HCT116 (cell line): Measurements from ENCODE around the gene CDC6. TPM values are rescaled to one million over a fixed set of nuclear protein-coding genes. Genes with fewer than 3 reads are reported as not detected.

Experiments
- ATAC-seq: fragments of 200-7000 bp; cut with Tn5 transposase; 2 replicates; pipeline ENCODE4 v1.9.1; 2020; ENCODE audit warnings: mild to moderate bottlenecking, moderate library complexity
- BruUV-seq: library from RNA; stranded (reverse); fragments of 400-500 nt; replicated peaks from 2 replicates; lab custom pipeline; 2021; lab: Mats Ljungman, UMichigan
- CTCF ChIA-PET: fragments of 300-600 bp; sonication (Branson Sonifier 250); formaldehyde crosslinking; loops from one replicate; lab custom pipeline; 2021; ENCODE audit warnings: antibody characterized with exemption; lab: Charles Lee
- POLR2A ChIA-PET: fragments of 300-600, 350-600 bp; sonication (Branson Sonifier 250); formaldehyde crosslinking; loops from one replicate; lab custom pipeline; 2021; ENCODE audit warnings: antibody characterized with exemption; lab: Charles Lee
- RAD21 ChIA-PET, 2 experiments: fragments of 300-600 bp; sonication (Branson Sonifier 250); formaldehyde crosslinking; loops; one replicate each; lab custom pipeline; 2023; ENCODE audit warnings: low total read pairs in 2 of 2; ENCODE audit not compliant: uncharacterized antibody in 2 of 2, unreplicated experiment in 2 of 2, low non-redundant PET in 1 of 2; lab: Charles Lee
- DNase-seq: peaks from one replicate; pipeline ENCODE4 v3.0.0-alpha.2; 2010; ENCODE audit warnings: low read depth, low spot score
- H2AFZ ChIP-seq: fragments of 200-600 bp; shearing (Covaris generic), sonication (generic); 2 replicates; pipeline ENCODE4 v1.6.1; 2017; ENCODE audit warnings: low read depth, mixed run types, mixed read lengths, antibody characterized with exemption, low read length; ENCODE audit not compliant: poor library complexity, severe bottlenecking
- H3K27ac ChIP-seq: 2 replicates; pipeline ENCODE4 v1.5.1; 2012; ENCODE audit warnings: low read depth, low read length
- H3K27me3 ChIP-seq: fragments of 200-600 bp; sonication (generic); 2 replicates; pipeline ENCODE4 v1.6.1; 2016; ENCODE audit warnings: mixed run types, low read length, mixed read lengths; ENCODE audit not compliant: insufficient read depth
- H3K36me3 ChIP-seq, 2 experiments: fragments of 200-500 bp in 1 of 2; fragments of 200-600 bp in 1 of 2; sonication (Bioruptor generic) in 1 of 2; sonication (generic) in 1 of 2; 2 replicates each; pipeline versions ENCODE4 v1.5.1 to v1.6.1; 2014 to 2016; ENCODE audit warnings: low read length in 2 of 2, inconsistent platforms in 1 of 2, mixed read lengths in 1 of 2, mixed run types in 1 of 2; ENCODE audit not compliant: insufficient read depth in 2 of 2, control insufficient read depth in 1 of 2
- H3K4me1 ChIP-seq, 2 experiments: fragments of 200-600 bp in 1 of 2; sonication (generic) in 1 of 2; 2 replicates each; pipeline versions ENCODE4 v1.5.1 to v1.6.1; 2012 to 2017; ENCODE audit warnings: low read length in 2 of 2, inconsistent platforms in 1 of 2, mild to moderate bottlenecking in 1 of 2, mixed read lengths in 1 of 2, mixed run types in 1 of 2, moderate library complexity in 1 of 2; ENCODE audit not compliant: insufficient read depth in 2 of 2, control insufficient read depth in 1 of 2
- H3K4me2 ChIP-seq: fragments of 200-600 bp; sonication (generic); 2 replicates; pipeline ENCODE4 v1.6.1; 2017; ENCODE audit warnings: mixed run types, low read length, mixed read lengths
- H3K4me3 ChIP-seq, 2 experiments: fragments of 200-600 bp in 1 of 2; sonication (generic) in 1 of 2; replicated peaks in 1 of 2; 2 replicates each; pipeline ENCODE4 v1.5.1; 2011 to 2016; ENCODE audit warnings: low read length in 2 of 2, control low read depth in 1 of 2, low read depth in 1 of 2, mild to moderate bottlenecking in 1 of 2, mixed read lengths in 1 of 2, mixed run types in 1 of 2
- H3K79me2 ChIP-seq: fragments of 200-600 bp; sonication (generic); 2 replicates; pipeline ENCODE4 v1.6.1; 2017; ENCODE audit warnings: mild to moderate bottlenecking, mixed run types, low read length, moderate library complexity, mixed read lengths; ENCODE audit not compliant: insufficient read depth
- H3K9ac ChIP-seq: fragments of 200-600 bp; sonication (generic); 2 replicates; pipeline ENCODE4 v1.6.1; 2016; ENCODE audit warnings: low read length, mixed read lengths
- H3K9me2 ChIP-seq: fragments of 200-600 bp; sonication (generic), shearing (Covaris generic); 2 replicates; pipeline ENCODE4 v1.6.1; 2017; ENCODE audit warnings: mixed run types, mild to moderate bottlenecking, moderate library complexity; ENCODE audit not compliant: insufficient read depth
- H3K9me3 ChIP-seq, 2 experiments: fragments of 200-500 bp in 1 of 2; fragments of 200-600 bp in 1 of 2; sonication (Bioruptor generic) in 1 of 2; sonication (generic) in 1 of 2; 2 replicates each; pipeline ENCODE4 v1.6.1; 2014 to 2017; ENCODE audit warnings: low read length in 2 of 2, mixed read lengths in 2 of 2, inconsistent platforms in 1 of 2, low read depth in 1 of 2, mild to moderate bottlenecking in 1 of 2, mixed run types in 1 of 2, moderate library complexity in 1 of 2; ENCODE audit not compliant: control insufficient read depth in 1 of 2, insufficient read depth in 1 of 2
- H4K20me1 ChIP-seq: fragments of 200-600 bp; sonication (generic), shearing (Covaris generic); 2 replicates; pipeline ENCODE4 v1.6.1; 2017; ENCODE audit warnings: mixed run types, mild to moderate bottlenecking, moderate library complexity; ENCODE audit not compliant: insufficient read depth
- CBX3 ChIP-seq: IDR thresholded peaks from 2 replicates; pipeline ENCODE4 v1.6.1; 2012; ENCODE audit warnings: low read depth
- CEBPB ChIP-seq: IDR thresholded peaks from 2 replicates; pipeline ENCODE4 v1.6.1; 2012; ENCODE audit warnings: low read depth
- EZH2phosphoT487 ChIP-seq: fragments of 200-600 bp; IDR thresholded peaks from 2 replicates; pipeline ENCODE4 v1.6.1; 2018; ENCODE audit warnings: antibody characterized with exemption, borderline replicate concordance
- FOSL1 ChIP-seq: IDR thresholded peaks from 2 replicates; pipeline ENCODE4 v1.6.1; 2012; ENCODE audit warnings: low read depth
- JUND ChIP-seq: IDR thresholded peaks from 2 replicates; pipeline ENCODE4 v1.6.1; 2012
- POLR2A ChIP-seq: IDR thresholded peaks from 2 replicates; pipeline ENCODE4 v1.7.0; 2011; ENCODE audit warnings: borderline replicate concordance; ENCODE audit not compliant: insufficient read depth, insufficient read length; ENCODE audit errors: extremely low read depth
- POLR2AphosphoS5 ChIP-seq: IDR thresholded peaks from 2 replicates; pipeline ENCODE4 v1.6.1; 2011; ENCODE audit warnings: mild to moderate bottlenecking, low read depth, low read length, moderate library complexity
- RAD21 ChIP-seq: IDR thresholded peaks from 2 replicates; pipeline ENCODE4 v1.6.1; 2012; ENCODE audit warnings: low read depth, mild to moderate bottlenecking
- TCF7L2 ChIP-seq: IDR thresholded peaks from 2 replicates; pipeline ENCODE4 v1.7.0; 2011; ENCODE audit warnings: borderline replicate concordance, inconsistent platforms; ENCODE audit not compliant: insufficient read depth, insufficient read length; ENCODE audit errors: extremely low read depth
- YY1 ChIP-seq: IDR thresholded peaks from 2 replicates; pipeline ENCODE4 v1.6.1; 2011; ENCODE audit warnings: low read length, low read depth, moderate library complexity, mild to moderate bottlenecking; ENCODE audit not compliant: insufficient replicate concordance; ENCODE audit errors: extremely low read depth
- ZFX ChIP-seq: fragments of 450-650 bp; IDR thresholded peaks from 2 replicates; pipeline ENCODE4 v1.6.1; 2017
- ZNF274 ChIP-seq: fragments of 200-500 bp; sonication (Bioruptor generic); IDR thresholded peaks from 2 replicates; pipeline ENCODE4 v1.6.1; 2014; ENCODE audit warnings: mild to moderate bottlenecking, low read depth, low read length, inconsistent platforms
- intact Hi-C: fragments of 100-400 bp; cut with micrococcal nuclease; formaldehyde crosslinking; loops from 2 replicates; pipeline ENCODE4 v1.10.0; 2022
- total RNA-seq: library from RNA; stranded (reverse); gene quantifications from one replicate; pipeline ENCODE4 v1.2.1, GENCODE V29; 2021; ENCODE audit not compliant: unreplicated experiment
- TF ChIP-seq, protein P1 (sequence below), 3 experiments: fragments of 200-600 bp in 1 of 3; sonication (generic) in 1 of 3; IDR thresholded peaks in 2 of 3; conservative IDR thresholded peaks in 1 of 3; 2 replicates each; pipeline ENCODE4 v1.5.1; 2012 to 2017; ENCODE audit warnings: low read depth in 2 of 3, low read length in 2 of 3, antibody characterized with exemption in 1 of 3, borderline replicate concordance in 1 of 3, control low read depth in 1 of 3, mild to moderate bottlenecking in 1 of 3, mixed read lengths in 1 of 3, mixed run types in 1 of 3, moderate library complexity in 1 of 3; ENCODE audit not compliant: insufficient read depth in 1 of 3
- TF ChIP-seq, protein P2 (sequence below): IDR thresholded peaks from 2 replicates; pipeline ENCODE4 v1.6.1; 2011; ENCODE audit warnings: mild to moderate bottlenecking, low read length, moderate library complexity; ENCODE audit not compliant: insufficient replicate concordance; ENCODE audit errors: extremely low read depth

Gene CDC6
- total RNA-seq, 1 experiment from 2014 or later: 117 TPM

DNA sequence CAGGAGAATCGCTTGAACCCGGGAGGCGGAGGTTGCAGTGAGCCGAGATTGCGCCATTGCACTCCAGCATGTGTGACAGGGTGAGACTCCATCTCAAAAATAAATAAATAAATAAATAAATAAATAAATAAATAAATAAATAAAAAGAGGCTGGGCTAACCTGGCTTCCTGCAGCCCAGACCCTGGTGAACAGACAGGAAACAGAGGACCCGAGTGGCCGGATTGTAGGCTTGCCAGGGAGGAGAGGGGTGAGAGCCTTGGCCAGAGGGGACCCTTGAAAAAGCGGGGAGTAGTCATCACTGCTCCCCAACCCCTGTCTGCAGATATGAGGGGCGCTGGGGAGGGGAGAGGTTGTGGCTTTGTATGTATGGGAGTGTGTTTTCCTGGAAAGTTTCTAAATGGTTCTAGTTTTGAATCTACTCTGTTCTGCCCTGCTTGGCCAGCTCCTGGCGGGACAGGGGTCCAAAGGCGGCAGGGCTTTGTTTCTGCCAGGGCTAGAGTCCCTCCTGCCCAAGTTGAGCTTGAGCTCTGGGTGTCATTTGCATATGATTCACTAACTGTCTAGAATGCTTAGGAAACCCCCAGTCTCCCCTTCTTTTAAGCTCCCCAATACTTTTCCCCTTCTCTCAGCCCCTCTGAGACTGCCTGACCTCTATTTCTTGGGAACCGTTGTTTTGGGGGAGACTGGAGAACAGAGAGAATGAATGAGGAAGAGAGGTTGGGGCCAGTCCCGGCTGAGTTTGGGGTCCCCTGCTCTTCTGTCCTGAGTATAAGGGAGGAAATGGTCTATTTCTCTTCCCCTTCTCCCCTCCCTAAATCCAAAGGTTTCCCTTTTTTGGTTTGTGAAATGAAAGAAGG, 37.7 kb downstream of the CDC6 start:
- H3K9me3 ChIP-seq: no peaks in the 10 kb centered on the region
- H3K4me3 ChIP-seq: no peak overlapping the region
- no peak for TF ChIP-seq CEBPB
- TF ChIP-seq POLR2AphosphoS5: no peak
- TF ChIP-seq YY1: no peak
- TF ChIP-seq EZH2phosphoT487: no peak
- ChIA-PET CTCF (no interaction called here), POLR2A (no interaction called here), RAD21 (no interaction called here)
- DNase-seq: no peak
- H2AFZ ChIP-seq: no peak overlapping the region
- H3K36me3 ChIP-seq: no peaks in the 10 kb centered on the region
- H3K4me2 ChIP-seq: no peak overlapping the region
- no peaks in the 10 kb centered on the region for H3K9me2 ChIP-seq
- H3K27me3 ChIP-seq: no peaks in the 10 kb centered on the region
- intact Hi-C loops: no loop called here
- no TSS peak for BruUV-seq
- peaks cover 37 to 49% of the 10 kb centered on the region in 2 experiments for H3K4me1 ChIP-seq
- H4K20me1 ChIP-seq: no peaks in the 10 kb centered on the region
- H3K9ac ChIP-seq: no peak overlapping the region
- H3K27ac ChIP-seq: no peak overlapping the region
- no peak for ATAC-seq
- peaks cover 92% of the 10 kb centered on the region for H3K79me2 ChIP-seq

GRCh38 chr17:40326014-40326831, 38.5 kb downstream of the CDC6 start:
- DNase-seq: no peak
- ATAC-seq: no peak
- Histone ChIP-seq H2AFZ (no peak overlapping the region), H3K4me3 (no peak overlapping the region), H3K9me2 (no peaks in the 10 kb centered on the region), H4K20me1 (no peaks in the 10 kb centered on the region), H3K27me3 (no peaks in the 10 kb centered on the region), H3K79me2 (peaks cover 90% of the 10 kb centered on the region), H3K36me3 (no peaks in the 10 kb centered on the region), H3K9ac (no peak overlapping the region), H3K9me3 (no peaks in the 10 kb centered on the region), H3K4me1 (peaks cover 38 to 44% of the 10 kb centered on the region in 2 experiments), H3K27ac (no peak overlapping the region), H3K4me2 (no peak overlapping the region)
- BruUV-seq: no TSS peak
- ChIA-PET RAD21 (no interaction called here), CTCF (no interaction called here), POLR2A (interaction anchor here (1.7 kb wide), 1 partner anchor 9 kb away, joined by 8 read pairs; no protein-coding TSS in a partner anchor)
- intact Hi-C loops: no loop called here
- no peak for TF ChIP-seq FOSL1
- TF ChIP-seq, protein P1, sequence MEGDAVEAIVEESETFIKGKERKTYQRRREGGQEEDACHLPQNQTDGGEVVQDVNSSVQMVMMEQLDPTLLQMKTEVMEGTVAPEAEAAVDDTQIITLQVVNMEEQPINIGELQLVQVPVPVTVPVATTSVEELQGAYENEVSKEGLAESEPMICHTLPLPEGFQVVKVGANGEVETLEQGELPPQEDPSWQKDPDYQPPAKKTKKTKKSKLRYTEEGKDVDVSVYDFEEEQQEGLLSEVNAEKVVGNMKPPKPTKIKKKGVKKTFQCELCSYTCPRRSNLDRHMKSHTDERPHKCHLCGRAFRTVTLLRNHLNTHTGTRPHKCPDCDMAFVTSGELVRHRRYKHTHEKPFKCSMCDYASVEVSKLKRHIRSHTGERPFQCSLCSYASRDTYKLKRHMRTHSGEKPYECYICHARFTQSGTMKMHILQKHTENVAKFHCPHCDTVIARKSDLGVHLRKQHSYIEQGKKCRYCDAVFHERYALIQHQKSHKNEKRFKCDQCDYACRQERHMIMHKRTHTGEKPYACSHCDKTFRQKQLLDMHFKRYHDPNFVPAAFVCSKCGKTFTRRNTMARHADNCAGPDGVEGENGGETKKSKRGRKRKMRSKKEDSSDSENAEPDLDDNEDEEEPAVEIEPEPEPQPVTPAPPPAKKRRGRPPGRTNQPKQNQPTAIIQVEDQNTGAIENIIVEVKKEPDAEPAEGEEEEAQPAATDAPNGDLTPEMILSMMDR (IDR thresholded peaks at IDR 0.05 in 2 of 3, conservative IDR thresholded peaks at IDR 0.05 in 1 of 3; ENCODE audit: borderline replicate concordance in 1 of 3, insufficient read depth in 1 of 3, low read depth in 2 of 3, low read length in 2 of 3): no peak
- TF ChIP-seq RAD21: no peak
- TF ChIP-seq, protein P2, sequence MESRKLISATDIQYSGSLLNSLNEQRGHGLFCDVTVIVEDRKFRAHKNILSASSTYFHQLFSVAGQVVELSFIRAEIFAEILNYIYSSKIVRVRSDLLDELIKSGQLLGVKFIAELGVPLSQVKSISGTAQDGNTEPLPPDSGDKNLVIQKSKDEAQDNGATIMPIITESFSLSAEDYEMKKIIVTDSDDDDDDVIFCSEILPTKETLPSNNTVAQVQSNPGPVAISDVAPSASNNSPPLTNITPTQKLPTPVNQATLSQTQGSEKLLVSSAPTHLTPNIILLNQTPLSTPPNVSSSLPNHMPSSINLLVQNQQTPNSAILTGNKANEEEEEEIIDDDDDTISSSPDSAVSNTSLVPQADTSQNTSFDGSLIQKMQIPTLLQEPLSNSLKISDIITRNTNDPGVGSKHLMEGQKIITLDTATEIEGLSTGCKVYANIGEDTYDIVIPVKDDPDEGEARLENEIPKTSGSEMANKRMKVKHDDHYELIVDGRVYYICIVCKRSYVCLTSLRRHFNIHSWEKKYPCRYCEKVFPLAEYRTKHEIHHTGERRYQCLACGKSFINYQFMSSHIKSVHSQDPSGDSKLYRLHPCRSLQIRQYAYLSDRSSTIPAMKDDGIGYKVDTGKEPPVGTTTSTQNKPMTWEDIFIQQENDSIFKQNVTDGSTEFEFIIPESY: no peak
- TF ChIP-seq POLR2AphosphoS5: no peak
- no peak for TF ChIP-seq CBX3
- no peak for TF ChIP-seq TCF7L2
- no peak for TF ChIP-seq ZFX
- no peak for TF ChIP-seq POLR2A
- no peak for TF ChIP-seq ZNF274
- TF ChIP-seq JUND: no peak
- TF ChIP-seq EZH2phosphoT487: no peak
